ENCODE measurements around the gene MAP4K4. TPM values are rescaled to one million over a fixed set of nuclear protein-coding genes. Genes with fewer than 3 reads are reported as not detected.

Gene MAP4K4
- total RNA-seq, 1 donor from 2014 or later: 48.0 TPM

DNA sequence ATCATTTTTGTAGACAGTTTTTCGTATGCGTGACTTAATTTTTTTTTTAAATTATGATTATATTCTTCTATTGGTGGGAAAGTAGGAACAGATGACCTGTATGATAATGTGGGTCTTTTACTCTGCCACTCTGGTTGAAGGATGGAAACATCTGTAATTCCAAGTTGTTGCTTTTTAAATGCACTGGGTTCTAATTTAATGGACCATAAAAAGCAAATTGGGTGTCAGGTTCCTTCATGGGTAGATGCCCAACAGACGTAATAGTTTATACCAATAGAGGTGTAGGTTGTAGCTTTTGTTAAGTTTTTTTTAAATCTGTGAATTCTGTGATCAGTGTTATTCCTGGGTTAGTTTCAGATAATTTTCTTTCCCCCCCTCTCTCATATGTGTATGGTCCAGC is 117.6 kb downstream of the MAP4K4 start:
- Histone ChIP-seq H3K27ac (no peak overlapping the region), H3K27me3 (no peaks in the 10 kb centered on the region), H3K9me3 (no peaks in the 10 kb centered on the region), H3K36me3 (no peaks in the 10 kb centered on the region), H3K4me3 (no peak overlapping the region), H3K4me1 (peaks cover 0 to 18% of the 10 kb centered on the region in 2 donors)
- TF ChIP-seq, protein P1, sequence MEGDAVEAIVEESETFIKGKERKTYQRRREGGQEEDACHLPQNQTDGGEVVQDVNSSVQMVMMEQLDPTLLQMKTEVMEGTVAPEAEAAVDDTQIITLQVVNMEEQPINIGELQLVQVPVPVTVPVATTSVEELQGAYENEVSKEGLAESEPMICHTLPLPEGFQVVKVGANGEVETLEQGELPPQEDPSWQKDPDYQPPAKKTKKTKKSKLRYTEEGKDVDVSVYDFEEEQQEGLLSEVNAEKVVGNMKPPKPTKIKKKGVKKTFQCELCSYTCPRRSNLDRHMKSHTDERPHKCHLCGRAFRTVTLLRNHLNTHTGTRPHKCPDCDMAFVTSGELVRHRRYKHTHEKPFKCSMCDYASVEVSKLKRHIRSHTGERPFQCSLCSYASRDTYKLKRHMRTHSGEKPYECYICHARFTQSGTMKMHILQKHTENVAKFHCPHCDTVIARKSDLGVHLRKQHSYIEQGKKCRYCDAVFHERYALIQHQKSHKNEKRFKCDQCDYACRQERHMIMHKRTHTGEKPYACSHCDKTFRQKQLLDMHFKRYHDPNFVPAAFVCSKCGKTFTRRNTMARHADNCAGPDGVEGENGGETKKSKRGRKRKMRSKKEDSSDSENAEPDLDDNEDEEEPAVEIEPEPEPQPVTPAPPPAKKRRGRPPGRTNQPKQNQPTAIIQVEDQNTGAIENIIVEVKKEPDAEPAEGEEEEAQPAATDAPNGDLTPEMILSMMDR (IDR thresholded peaks at IDR 0.05): no peak
- DNase-seq (ENCODE audit: low spot score in 2 of 2): no peak
- intact Hi-C loops (cut with DNase I): no loop called here

DNA sequence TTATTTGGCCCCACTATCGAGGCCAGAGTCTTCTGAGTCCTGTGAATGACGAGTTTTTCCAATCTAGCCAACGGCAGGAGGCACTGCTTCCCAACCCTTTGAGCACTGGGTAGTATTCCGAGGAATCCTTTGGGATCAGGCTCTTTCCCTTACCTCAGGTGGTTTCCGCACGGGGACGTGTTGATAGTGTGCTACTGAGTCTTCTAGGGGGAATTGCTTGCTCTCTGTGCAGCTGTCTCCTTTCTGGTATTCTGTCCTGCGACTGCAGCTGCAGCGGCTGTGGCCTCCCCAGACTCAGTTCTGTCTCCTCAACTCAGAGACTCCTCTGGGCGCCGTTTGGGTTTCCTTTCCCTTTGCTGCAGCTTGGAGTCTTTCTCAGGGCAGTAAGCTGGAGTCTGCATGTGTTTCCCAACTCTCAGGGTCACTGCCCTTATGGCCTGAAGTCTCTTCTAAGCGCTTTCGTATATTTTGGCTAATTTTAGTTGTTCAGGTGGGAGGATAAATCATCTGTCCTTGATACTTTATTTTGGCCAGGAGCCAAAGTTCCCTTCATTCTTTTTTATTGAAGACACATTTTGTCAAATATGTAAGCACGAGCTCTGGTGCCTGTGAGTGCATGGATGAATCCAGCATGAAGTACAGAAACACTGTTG is 118.4 kb downstream of the MAP4K4 start:
- Histone ChIP-seq H3K27me3 (no peaks in the 10 kb centered on the region), H3K27ac (no peak overlapping the region), H3K36me3 (no peaks in the 10 kb centered on the region), H3K4me3 (no peak overlapping the region), H3K4me1 (peaks cover 0 to 16% of the 10 kb centered on the region in 2 donors), H3K9me3 (no peaks in the 10 kb centered on the region)
- intact Hi-C loops (cut with DNase I): no loop called here
- TF ChIP-seq, protein P1 (IDR thresholded peaks at IDR 0.05): no peak
- no peak for DNase-seq (ENCODE audit: low spot score in 2 of 2)

DNA sequence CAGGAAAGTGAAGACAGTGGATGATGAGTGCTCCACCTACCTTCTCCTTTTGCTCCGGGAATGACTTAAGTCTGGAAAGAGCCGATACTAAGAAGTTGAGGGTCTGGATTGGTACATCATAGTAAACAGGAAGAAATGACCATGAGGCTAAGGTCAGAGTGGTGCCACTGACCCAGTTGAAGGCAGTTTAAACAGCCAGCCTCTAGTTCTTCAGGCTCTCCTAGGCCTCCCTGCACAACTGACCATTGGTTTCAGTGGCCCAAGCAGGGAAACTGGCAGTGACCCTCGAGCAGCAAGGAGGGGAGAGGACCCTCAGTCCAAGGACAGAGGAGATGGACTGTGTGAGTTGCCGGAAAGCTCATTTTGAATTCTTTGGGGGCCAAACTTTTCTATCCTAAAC is 119.1 kb downstream of the MAP4K4 start:
- no peaks in the 10 kb centered on the region for H3K36me3 ChIP-seq
- TF ChIP-seq, protein P1 (IDR thresholded peaks at IDR 0.05): no peak
- H3K4me3 ChIP-seq: no peak overlapping the region
- intact Hi-C loops (cut with DNase I): no loop called here
- H3K27ac ChIP-seq: no peak overlapping the region
- H3K4me1 ChIP-seq: peaks cover 0 to 15% of the 10 kb centered on the region in 2 donors
- H3K27me3 ChIP-seq: no peaks in the 10 kb centered on the region
- no peak for DNase-seq (ENCODE audit: low spot score in 2 of 2)
- H3K9me3 ChIP-seq: no peaks in the 10 kb centered on the region

DNA sequence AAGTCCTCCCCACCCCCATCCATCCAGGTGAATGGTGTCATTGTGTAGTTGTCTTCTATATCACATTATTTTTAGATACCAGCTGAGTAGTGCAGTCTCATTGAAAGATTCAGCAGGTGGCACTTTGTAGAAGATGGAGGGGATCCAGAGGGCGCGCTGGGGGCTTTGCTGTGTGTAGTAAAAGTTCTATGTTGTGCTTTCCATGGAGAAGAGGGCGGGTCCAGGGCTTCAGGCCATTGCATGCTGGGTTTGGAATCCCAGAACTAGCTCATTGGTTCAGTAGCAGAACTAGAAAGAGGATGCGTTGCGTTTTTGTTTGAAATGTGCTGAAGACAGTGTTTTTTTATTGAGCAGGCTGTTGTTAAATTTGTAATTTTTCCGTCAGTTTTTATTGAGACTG is 120.0 kb downstream of the MAP4K4 start:
- intact Hi-C loops (cut with DNase I): no loop called here
- H3K27ac ChIP-seq: no peak overlapping the region
- H3K9me3 ChIP-seq: no peaks in the 10 kb centered on the region
- TF ChIP-seq, protein P1 (IDR thresholded peaks at IDR 0.05): no peak
- DNase-seq (ENCODE audit: low spot score in 2 of 2): no peak
- H3K4me3 ChIP-seq: no peak overlapping the region
- no peaks in the 10 kb centered on the region for H3K36me3 ChIP-seq
- H3K27me3 ChIP-seq: no peaks in the 10 kb centered on the region
- H3K4me1 ChIP-seq: peaks cover 0 to 15% of the 10 kb centered on the region in 2 donors

DNA sequence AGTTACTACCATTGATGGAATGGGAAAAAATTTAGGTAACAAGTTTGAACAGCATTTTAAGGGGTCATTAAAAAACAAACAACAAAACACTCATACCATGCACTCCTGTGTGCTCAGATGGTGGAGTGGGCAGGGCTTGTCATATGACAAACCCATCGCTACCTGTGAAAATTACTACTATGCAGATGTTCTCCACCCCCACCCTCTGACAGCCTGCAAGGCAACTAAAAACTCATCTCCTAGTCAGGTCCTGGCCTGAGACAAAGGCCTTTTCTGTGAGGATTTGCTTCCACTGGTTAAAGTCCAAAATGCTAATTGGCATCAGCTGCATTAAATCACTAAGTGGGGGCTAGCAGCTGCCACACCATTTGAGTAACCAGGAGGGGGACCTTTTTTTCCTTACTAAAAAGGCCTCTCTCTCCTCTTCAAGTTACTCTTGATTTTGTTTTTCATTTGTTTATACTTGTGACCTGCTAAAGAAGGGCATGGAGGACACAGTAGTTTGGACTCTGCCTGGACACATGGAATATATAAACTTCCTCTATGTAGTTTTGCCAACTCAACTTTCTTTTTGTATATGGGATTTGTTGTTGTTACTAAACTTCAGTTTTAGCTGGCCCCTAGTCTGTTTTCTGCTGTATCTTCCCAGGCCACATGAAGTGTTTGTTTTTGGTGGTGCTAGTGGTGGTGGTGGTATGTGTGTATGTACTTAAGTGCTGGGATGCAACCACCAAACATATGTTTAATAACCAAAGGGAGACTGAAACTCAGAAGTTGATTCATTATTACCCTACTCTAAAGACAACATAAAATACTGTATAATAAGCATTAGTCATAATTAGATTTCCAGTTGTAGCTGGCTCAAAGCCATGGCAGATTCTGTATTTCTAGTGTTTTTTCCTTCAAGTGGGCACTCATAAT is 121.3 kb downstream of the MAP4K4 start:
- DNase-seq (ENCODE audit: low spot score in 2 of 2): no peak
- no peaks in the 10 kb centered on the region for H3K36me3 ChIP-seq
- TF ChIP-seq, protein P1 (IDR thresholded peaks at IDR 0.05): no peak
- no peaks in the 10 kb centered on the region for H3K27me3 ChIP-seq
- intact Hi-C loops (cut with DNase I): no loop called here
- H3K9me3 ChIP-seq: no peaks in the 10 kb centered on the region
- H3K4me1 ChIP-seq: peaks cover 0 to 15% of the 10 kb centered on the region in 2 donors
- H3K27ac ChIP-seq: no peak overlapping the region
- H3K4me3 ChIP-seq: no peak overlapping the region
